Embryonic facial prominence (tissue), 1 donor: ENCODE measurements around the gene SLBP.

ENCODE experiments used
- DNase-seq: peaks from one replicate; pipeline ENCODE4 v3.0.0-alpha.2; 2016; ENCODE audit errors: extremely low spot score

Gene SLBP

DNA sequence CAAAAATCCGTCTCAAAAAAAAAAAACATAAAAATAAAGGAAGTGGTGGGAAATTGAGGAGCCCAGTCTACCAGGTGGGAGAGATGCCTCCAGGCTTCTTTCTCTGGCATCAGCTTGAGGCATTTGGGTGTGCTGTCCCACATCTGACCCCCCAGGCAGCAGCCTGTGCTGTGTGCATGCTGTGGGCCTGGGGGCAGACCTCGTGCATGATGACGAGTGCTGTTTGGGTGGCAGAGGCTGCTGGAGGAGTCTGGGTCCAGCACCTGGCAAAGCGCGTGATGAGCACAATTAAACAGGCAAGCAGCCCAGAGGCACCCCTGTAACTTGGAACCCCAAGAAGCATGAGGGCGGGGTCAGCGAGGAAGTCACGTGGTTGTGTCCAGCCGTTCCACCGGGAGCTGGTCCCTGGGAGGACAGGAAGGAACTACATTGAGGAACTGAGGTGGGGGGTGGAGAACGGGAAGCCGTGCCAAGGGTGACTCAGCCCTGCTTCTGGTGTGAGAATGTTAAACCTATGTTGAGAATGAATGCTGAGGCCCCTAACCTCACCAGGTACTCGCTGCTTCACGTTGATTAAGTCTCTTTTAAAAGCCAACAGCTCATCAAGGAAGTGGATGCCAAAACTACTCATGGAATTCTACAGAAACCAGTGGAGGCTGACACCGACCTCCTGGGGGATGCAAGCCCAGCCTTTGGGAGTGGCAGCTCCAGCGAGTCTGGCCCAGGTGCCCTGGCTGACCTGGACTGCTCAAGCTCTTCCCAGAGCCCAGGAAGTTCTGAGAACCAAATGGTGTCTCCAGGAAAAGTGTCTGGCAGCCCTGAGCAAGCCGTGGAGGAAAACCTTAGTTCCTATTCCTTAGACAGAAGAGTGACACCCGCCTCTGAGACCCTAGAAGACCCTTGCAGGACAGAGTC, 15.3 kb upstream of the SLBP start:
- DNase-seq: no peak

DNA sequence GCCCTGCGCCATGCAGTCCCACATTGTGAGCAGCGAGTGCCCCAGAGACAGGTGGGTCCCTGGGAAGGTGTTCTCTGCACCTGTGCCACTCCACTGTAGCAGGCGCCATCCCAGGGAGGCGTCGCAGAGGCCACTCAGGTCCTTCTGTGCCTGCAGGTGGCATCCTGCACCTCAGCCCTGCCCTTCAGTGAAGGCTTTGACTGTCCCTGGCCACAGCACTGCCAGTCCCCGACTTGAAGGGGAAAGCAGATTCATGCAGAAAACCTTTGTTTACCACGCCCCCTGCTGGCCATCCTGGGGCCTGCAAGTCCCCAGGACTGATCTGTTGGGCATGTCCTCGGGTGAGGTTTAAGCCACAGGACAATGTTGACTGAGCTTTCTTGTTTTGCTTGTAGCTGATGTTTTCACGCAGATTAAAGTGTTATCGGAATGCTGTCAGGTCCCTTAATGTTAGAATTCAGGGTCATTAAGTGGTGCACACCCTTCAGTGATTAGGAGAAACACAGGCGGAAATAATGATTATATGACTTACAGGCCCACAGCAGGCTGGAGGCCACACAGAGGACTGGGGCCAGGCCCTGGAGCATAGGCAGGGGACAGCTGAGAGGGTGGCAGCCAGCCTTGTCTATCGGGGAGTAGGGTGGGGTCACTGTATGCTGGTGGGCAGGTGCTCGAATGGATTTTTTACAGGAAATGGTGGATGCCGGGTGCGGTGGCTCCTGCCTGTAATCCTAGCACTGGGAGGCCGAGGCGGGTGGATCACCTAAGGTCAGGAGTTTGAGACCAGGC, 14.2 kb upstream of the SLBP start:
- no peak for DNase-seq

DNA sequence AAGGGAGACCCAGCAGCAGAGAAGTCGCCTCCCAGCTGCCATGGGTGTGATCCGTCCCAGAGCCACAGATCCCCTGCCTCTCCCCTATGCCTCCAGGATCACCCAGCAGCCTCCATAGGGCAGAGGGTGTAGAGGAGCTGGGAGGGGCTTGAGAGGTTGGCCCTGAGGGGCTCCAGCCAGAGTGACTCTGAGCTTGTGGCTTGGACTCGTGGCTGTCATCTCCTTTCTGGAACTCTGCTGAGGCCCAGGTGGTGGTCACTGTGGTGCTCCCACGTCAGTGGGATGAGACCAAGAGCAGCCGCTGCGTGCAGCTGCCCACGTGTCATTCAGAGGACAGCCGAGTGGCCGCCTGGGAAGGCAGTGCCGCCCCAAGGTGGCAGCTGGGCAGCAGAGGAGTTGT, 13.4 kb upstream of the SLBP start:
- DNase-seq: no peak

DNA sequence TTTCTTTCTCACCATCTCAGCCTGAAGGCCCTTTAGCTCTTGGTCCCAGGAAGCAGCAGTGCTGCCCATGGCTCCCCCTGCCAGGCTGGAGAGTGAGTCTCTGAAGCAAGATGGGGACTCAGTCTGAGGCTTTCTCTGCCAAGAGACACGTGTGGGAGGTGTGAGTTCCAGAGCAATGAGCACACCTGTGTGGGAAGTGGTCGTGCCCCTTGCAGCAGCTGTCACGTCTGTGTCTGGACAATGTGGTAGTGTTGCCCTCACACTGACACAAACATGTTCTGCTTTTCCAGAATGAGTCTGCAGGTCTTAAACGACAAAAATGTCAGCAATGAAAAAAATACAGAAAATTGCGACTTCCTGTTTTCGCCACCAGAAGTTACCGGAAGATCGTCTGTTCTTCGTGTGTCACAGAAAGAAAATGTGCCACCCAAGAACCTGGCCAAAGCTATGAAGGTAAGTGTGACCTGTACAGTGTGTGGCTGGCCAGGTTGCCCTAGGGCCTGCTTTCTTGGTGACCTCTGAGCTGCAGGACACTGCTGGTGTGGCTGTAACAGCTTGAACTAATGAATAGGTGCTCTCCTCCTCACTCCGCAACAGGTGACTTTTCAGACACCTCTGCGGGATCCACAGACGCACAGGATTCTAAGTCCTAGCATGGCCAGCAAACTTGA, 11.1 kb upstream of the SLBP start:
- no peak for DNase-seq

DNA sequence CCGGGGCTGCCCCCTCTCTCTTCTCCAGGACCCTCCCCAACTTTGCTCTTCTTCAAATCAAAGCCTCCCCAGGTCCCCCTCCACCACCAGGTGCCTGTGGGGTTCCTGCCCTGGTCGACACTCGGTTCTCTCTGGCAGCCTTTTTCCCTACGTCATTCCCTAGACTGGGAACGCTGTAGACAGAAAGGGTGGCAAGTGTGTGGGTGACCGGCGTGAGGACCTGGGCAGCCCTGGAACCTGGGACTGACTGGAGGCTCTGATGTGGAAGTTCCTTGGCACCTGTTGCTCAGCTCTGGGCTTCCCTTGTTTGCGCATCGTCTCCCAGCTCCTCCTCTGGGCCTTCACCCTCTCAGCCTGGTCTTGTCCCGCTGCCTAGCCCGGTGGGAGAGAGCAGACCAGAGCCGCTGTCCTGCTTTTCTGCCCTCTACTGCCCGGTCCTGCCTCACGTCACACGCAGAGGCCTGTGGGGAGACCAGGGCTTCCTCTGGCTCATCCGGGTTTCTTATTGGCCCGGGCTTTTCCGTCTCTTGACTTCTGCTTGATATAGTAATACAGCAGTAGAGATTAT, 10.5 kb upstream of the SLBP start:
- DNase-seq: no peak

DNA sequence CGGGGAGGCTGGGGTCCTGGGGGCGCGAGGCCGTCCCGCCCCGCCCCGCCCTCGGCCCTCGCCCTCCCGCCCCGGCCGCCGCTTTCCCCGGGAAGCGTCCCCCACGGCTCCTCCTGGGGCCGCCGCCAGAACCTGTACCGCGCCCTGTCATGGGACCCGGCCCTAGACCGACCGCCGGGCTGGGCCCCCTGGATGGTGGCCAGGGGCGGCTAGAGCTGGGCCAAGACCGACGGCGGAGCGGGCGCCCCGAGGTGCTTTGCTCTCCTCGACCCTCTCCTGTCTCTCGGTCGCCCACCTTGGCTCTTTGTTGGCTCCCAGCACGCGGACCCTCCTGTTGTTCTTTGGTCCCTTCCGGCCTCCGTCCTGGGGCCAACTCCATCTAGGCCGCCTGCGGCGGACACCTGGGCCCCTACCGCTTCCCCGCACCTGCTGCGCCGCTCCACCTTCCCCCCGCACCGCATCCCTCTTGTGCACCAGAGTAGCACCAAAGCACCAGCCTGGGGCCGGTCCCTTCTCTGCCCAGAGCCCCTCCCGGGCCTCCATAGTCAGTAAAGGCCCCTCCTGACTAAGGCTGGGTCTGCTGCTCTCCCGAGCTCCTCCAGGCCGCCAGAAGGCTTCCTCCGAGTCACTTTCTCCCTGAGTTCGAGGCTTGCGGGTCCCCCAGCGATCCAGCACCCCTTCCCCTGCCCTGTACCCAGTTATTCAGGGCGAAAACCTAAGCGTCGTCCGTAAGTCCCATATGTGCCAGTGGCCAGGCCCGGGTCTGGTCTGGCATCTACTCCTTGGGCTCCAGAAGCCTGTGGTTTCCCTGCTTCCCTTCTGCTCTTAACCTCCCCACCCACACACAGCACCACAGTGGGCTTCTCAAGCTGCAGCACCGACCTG, 9.8 kb upstream of the SLBP start:
- DNase-seq: no peak

DNA sequence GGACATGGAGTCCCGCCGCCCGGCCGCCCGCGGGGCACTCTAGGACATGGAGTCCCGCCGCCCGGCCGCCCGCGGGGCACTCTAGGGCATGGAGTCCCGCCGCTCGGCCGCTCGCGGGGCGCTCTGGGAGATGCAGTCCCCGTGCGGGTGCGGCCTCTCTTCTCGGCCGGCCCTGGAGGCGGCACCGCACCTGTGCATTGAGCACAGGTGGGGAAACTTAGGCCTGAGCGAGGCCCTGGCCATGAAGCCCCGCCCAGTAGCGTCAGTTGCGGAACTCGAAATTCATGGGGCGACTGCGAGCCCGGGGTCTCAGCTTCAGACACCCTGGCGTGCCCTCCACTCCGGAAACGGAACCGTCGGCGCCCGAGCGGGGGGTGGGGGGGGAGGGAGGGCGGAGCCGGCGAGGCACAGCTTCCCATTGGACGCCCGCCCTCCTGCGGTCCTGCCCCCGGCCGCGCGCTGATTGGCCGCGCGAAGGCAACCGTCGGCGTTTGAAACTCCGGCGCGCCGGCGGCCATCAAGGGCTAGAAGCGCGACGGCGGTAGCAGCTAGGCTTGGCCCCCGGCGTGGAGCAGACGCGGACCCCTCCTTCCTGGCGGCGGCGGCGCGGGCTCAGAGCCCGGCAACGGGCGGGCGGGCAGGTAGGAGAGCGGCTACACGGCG, 9.0 kb upstream of the SLBP start, which contains the start of the genes TACC3 and TMEM129:
TSS of gene TACC3 (plus strand) at position 519 of the 663 bp plus-strand sequence. CDS start 1,901 bp downstream, outside the sequence.
TSS of gene TMEM129 (minus strand) at position 321 of the 663 bp plus-strand sequence. CDS start 486 bp downstream, outside the sequence.
- DNase-seq: peak; percentile 89

DNA sequence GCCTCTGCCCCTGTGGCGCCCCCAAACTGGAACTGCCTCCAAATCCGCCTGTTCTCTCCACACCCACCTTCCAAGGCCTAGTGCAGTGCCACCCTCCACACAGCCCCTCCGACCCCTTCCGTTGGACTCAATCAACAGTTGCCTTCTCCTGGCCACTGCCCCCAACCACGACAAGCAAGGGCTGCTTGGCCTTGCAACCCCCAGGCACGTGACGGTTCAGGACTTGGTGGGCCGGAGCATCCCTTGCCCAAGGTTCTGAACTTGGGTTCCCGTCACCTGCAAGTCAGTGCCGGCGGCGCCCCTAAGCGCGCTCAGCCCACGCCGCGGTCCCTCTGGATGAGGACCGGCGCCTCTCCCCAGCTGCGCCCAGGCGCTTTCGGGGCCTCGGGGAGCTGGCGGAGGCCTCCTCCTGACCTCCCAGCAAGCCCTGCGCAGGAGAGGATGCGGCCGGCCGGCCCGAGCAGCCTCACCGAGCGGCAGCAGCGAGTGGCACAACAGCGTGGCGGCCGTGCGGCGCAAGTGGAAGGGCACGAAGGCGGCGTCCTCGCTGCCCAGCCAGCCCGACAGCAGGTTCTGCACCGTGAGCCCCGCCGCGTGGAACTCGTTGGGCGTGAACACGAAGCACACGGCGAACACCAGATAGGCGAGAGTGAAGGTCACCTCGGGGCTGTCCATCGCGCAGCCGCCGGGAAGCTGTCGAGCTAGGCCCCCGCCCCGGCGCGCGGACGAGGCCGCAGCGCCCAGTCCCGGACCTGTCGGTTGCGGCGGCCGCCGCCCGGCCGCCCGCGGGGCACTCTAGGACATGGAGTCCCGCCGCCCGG, 8.3 kb upstream of the SLBP start:
- no peak for DNase-seq

DNA sequence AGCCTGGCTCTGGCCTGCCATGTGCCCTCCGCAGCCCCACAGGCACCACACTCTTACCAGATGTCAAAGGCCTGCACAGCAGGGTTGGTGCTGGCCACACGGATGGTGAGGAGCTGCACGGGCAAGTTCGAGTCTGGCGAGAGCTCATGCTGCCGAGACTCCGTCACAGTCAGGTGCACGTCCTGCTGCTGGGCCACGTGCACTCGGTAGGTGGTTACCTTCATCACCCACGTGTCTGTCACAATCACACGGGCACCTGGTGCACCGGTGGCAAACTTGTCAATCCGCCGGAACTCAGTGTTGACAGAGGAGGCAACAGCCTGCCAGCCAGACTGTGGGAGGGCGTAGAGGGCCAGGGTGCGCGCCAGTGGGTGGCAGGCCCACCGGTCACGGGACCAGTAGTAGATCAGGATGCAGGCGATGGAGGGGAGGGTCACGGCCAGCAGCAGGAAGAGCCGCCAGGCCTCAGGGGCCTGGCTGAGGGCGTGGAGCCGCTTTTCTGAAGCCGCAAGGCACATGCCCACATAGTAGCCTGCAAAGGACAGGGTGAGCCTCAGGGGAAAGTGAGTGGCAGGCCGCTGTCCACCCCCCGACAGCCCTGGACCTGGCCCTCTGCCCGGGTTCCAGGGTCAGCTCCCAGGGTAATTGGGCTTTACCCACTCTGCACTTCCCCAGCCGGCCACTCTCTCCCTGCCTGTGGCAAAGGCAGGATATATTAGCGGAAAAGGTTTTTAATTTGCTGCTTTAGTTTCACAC, 6.2 kb upstream of the SLBP start:
- no peak for DNase-seq

DNA sequence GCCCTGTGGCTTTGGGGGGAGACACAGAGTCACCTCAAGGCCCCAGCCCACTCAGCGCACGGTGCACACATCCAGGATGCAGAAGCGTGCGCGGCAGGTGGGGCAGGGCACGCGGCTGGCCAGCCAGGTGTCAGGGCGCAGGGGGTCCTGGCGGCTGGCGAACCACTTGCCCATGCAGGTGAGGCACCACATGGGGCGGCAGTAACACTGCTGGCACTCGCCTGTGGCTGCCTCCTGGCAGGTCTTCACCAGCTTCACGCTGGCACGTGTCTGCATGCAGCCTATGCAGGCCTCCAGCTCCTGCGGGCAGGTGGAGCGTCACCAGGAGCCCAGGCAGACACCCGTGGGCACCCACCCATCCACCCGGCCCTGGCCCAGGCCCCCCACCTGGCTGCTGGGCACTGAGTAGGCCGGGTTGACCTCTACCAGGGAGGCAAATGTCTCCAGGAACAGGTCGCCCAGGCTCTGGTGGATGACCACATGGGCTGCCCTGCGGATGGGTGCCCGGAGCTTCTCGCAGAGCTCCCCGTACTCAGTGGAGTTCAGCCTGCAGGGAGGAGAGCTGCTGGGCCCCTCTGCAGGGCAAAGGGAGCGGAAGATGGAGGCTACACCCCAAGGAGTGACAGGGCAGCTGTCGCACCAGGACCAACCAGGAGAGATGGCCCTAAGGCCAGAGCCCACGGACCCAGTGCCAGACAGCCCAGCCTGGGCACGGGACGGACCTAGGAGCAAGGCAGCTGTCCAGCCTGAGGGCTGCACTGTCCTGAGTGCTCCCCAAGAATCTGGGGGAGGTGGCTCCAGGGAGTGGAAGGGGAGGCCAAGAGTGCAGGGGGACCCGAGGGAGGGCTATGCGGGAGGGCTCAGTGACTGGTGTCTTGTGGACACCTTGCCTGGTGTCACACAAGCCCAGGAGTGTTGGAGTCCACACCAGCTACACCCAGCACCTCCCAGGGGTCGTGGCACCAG, 5.3 kb upstream of the SLBP start:
- no peak for DNase-seq

DNA sequence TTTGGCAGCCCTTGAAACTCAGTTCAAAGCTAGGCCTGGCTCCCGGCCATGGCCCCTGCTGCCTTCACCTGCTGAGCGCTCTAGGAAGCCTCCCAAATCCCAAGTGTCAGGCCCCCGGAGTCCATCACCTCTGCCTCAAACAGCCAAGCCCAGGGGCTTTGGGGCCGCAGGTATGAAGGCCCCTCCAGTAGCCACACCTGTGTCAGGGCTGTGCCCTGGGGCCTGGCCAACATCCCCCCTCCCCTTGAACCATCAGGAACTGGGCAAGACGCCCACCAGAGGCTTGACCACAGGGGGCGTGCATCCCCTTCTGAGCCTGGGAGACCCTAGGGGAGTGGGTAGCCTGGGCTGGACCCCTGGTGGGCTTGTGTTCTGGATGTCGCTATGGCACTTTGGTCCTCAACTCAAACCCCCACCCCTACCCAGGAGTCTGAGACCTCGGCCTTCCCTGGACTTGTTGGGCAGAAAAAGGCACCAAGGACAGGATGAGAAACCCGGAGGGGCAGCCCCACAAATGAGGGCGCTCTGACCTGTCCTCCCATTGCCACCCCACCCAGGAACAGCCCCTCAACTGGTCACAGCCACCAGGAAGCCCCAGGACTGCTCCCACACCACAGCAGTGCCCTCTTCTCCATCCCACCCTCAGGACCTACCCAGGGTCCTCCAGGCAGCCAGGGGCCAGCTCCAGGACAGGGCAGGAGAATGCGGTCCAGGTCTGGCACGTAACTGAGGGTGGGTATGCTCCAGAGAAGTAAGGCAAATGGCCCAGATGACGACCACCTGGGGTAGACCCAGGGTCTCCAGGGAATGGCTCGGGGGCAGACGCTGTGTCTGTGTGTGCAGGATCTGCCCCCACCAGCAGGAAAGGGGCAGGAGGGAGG, 4.2 kb upstream of the SLBP start:
- no peak for DNase-seq

DNA sequence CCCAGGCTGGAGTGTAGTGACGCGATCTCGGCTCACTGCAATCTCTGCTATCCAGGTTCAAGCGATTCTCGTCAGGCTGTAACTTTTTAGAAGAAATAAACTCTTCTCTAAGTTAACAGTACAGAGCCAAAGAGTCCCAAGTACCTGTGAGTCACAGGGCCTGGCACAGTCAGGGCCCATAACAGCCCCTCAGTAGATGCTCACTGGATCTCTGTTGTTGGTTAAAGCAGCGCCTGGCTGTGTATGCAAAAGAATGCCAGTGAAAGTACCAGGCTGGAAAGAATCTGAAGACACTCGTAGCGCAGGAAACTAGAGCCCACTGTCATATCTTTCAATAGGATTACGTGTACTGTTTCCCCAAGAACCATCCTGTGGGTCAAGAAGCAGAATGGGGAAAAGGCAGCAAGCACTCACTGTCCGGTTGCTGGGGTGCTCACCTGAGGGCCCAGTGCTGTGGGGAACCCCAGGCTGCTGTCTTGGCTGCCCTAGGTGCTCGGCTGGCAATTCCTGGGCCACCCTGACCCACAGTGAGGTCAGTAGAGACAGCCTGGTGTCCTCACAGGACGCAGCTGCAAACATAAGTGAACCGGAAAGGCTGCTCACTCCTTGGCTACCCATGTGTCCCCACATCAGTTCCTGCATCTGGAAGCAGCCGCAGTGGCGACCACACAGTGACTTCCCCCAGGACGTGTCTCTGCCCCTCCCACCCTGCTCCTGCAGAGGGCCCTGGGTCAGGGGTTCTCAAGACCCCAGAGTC, 3.1 kb upstream of the SLBP start:
- no peak for DNase-seq

DNA sequence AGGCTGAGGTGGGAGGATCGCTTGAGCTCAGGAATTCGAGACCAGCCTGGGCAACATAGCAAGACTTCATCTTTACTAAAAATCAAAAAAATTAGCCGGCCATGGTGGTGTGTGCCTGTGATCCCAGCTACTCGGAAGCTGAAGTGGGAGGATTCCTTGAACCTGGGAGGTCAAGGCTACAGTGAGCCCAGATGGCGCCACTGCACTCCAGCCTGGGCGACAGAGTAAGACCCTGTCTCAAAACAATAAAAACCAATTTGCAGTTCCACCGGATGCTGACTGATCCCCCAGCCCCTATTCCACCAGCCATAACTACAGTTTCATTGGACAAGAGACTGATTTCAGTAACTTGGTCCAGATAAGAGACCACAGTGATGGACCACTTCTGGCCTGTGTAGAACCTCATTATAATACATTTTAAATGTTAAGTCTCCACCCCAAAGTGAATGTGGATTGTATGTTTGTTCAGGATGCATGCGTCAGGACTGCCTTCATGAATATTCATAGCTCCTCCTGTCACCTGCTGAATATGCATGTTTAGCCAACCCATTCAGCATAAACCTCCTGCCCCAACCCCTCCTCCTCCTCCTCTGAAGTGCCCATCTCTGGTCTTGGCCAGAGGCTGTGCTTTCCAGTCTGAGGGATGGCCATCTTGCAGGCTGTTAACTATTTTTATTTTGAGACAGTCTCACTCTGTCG, 2.3 kb upstream of the SLBP start:
- DNase-seq: no peak

DNA sequence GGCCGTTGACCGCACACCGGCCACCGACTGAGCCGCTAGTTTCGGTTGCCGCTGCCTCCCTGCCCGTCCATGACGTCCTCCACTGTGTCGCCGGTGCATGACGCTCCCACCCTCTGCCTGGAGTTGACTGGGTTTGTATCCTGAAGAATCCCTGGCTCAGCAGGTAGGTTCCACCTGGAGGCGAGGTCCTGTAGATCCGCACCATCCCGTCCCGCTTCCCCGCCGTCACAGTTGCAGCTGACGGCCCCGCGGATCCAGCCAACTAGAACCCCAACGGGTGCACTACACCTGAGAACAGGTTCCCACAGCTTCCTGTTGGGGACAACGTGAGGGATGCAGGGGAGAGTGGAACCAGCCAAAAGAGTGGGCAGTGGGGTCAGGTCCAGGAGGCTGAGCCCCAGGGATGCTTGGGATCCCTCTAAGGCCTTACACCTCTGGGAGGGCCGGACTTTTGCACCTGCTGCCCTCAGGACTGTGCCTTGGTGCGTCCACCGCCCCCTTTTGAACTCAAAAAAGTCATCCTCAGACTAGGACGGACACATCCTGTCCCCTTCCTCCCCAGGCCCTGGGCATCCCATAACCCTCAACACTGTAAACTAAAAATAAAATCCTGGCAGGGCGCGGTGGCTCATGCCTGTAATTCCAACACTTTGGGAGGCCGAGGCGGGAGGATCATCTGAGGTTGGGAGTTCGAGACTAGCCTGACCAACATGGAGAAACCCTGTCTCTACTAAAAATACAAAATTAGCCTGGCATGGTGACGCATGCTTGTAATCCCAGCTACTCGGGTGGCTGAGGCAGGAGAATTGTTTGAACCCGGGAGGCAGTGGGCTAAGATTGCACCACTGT, 1.1 kb upstream of the SLBP start:
- DNase-seq: no peak
